Mesenchymal stem cell (in vitro differentiated cells and primary cell): Measurements from ENCODE around the gene VPS35L.
A peak's percentile ranks its signal among the peaks of the same experiment; 100 is the strongest.

Experiments used
- DNase-seq: peaks from one replicate; pipeline ENCODE4 v3.0.0-alpha.2; 2013
- H2AFZ ChIP-seq: one replicate; pipeline ENCODE4 v1.6.1; 2013; ENCODE audit warnings: low read depth, mild to moderate bottlenecking, control low read depth, inconsistent platforms, low read length, moderate library complexity
- H2AK5ac ChIP-seq: 2 replicates; pipeline ENCODE4 v1.6.1; 2013; ENCODE audit warnings: low read length, moderate library complexity, mild to moderate bottlenecking, inconsistent platforms; ENCODE audit not compliant: severe bottlenecking
- H2BK120ac ChIP-seq: one replicate; pipeline ENCODE4 v1.6.1; 2013; ENCODE audit warnings: low read depth, mild to moderate bottlenecking, inconsistent platforms, low read length, moderate library complexity
- H2BK12ac ChIP-seq, 2 experiments: one replicate each; pipeline ENCODE4 v1.6.1; 2013; ENCODE audit warnings: inconsistent platforms in 2 of 2, low read length in 2 of 2, mild to moderate bottlenecking in 2 of 2, moderate library complexity in 2 of 2, control low read depth in 1 of 2
- H2BK15ac ChIP-seq: one replicate; pipeline ENCODE4 v1.6.1; 2013; ENCODE audit warnings: mild to moderate bottlenecking, low read depth, inconsistent platforms; ENCODE audit not compliant: poor library complexity, severe bottlenecking
- H2BK5ac ChIP-seq: 2 replicates; pipeline ENCODE4 v1.6.1; 2013; ENCODE audit warnings: low read depth, mild to moderate bottlenecking, low read length, control low read depth, inconsistent platforms; ENCODE audit not compliant: poor library complexity, severe bottlenecking
- H3K14ac ChIP-seq, 2 experiments: one replicate each; pipeline ENCODE4 v1.6.1; 2013; ENCODE audit warnings: inconsistent platforms in 2 of 2, low read length in 2 of 2, control low read depth in 1 of 2, mild to moderate bottlenecking in 1 of 2, moderate library complexity in 1 of 2
- H3K18ac ChIP-seq, 2 experiments: one replicate each; pipeline ENCODE4 v1.6.1; 2013; ENCODE audit warnings: inconsistent platforms in 2 of 2, low read length in 2 of 2, control low read depth in 1 of 2, low read depth in 1 of 2, mild to moderate bottlenecking in 1 of 2
- H3K23ac ChIP-seq, 2 experiments: one replicate each; pipeline ENCODE4 v1.6.1; 2013; ENCODE audit warnings: inconsistent platforms in 2 of 2, low read length in 2 of 2, mild to moderate bottlenecking in 2 of 2, moderate library complexity in 2 of 2, control low read depth in 1 of 2
- H3K27ac ChIP-seq: 2 replicates; pipeline ENCODE4 v1.5.1; 2013; ENCODE audit warnings: mild to moderate bottlenecking, moderate library complexity, low read length, control low read depth, inconsistent platforms; ENCODE audit not compliant: poor library complexity, severe bottlenecking
- H3K27me3 ChIP-seq, 2 experiments: 2 replicates each; pipeline versions ENCODE4 v1.6.1 to v1.7.0; 2013; ENCODE audit warnings: low read length in 2 of 2, mild to moderate bottlenecking in 2 of 2, moderate library complexity in 2 of 2, control low read depth in 1 of 2, inconsistent platforms in 1 of 2; ENCODE audit not compliant: control insufficient read depth in 1 of 2, insufficient read depth in 1 of 2
- H3K36me3 ChIP-seq, 2 experiments: 2 replicates each; pipeline versions ENCODE4 v1.6.1 to v1.7.0; 2013; ENCODE audit warnings: low read length in 2 of 2, control low read depth in 1 of 2, inconsistent platforms in 1 of 2, low read depth in 1 of 2, mild to moderate bottlenecking in 1 of 2; ENCODE audit not compliant: insufficient read depth in 2 of 2, control insufficient read depth in 1 of 2
- H3K4ac ChIP-seq, 2 experiments: one replicate each; pipeline ENCODE4 v1.6.1; 2013; ENCODE audit warnings: inconsistent platforms in 2 of 2, low read length in 2 of 2, mild to moderate bottlenecking in 2 of 2, moderate library complexity in 2 of 2, control low read depth in 1 of 2, low read depth in 1 of 2
- H3K4me1 ChIP-seq: 2 replicates; pipeline ENCODE4 v1.6.1; 2013; ENCODE audit warnings: low read depth, low read length, control low read depth; ENCODE audit not compliant: control insufficient read depth, insufficient read depth
- H3K4me2 ChIP-seq: 2 replicates; pipeline ENCODE4 v1.6.1; 2013; ENCODE audit warnings: low read length, mild to moderate bottlenecking, inconsistent platforms; ENCODE audit not compliant: poor library complexity, severe bottlenecking
- H3K4me3 ChIP-seq, 2 experiments: 2 replicates each; pipeline versions ENCODE4 v1.5.1 to v1.7.0; 2013; ENCODE audit warnings: low read length in 2 of 2, mild to moderate bottlenecking in 2 of 2, control low read depth in 1 of 2, low read depth in 1 of 2; ENCODE audit not compliant: insufficient read depth in 1 of 2
- H3K79me1 ChIP-seq: replicated peaks from 2 replicates; pipeline ENCODE4 v1.6.1; 2013; ENCODE audit warnings: mild to moderate bottlenecking, control low read depth, low read length, inconsistent platforms; ENCODE audit not compliant: poor library complexity, severe bottlenecking
- H3K9ac ChIP-seq: 2 replicates; pipeline ENCODE4 v1.7.0; 2013; ENCODE audit warnings: mild to moderate bottlenecking, low read length, moderate library complexity
- H3K9me3 ChIP-seq: 2 replicates; pipeline ENCODE4 v1.7.0; 2013; ENCODE audit warnings: mild to moderate bottlenecking, low read length; ENCODE audit not compliant: control insufficient read depth
- H4K8ac ChIP-seq: one replicate; pipeline ENCODE4 v1.6.1; 2013; ENCODE audit warnings: inconsistent platforms, mild to moderate bottlenecking, low read length, moderate library complexity
- H4K91ac ChIP-seq: one replicate; pipeline ENCODE4 v1.6.1; 2013; ENCODE audit warnings: mild to moderate bottlenecking, low read length, inconsistent platforms
- WGBS: methylation state at CpG from one replicate; pipeline ENCODE4 v1.1.7; 2013; ENCODE audit warnings: mixed read lengths; 5-methylcytosine and 5-hydroxymethylcytosine counted together

VPS35L gene

GRCh38 chr16:19745286-19746010 lies 189.9 kb downstream of the VPS35L start:
- Histone ChIP-seq H3K9ac (peak overlapping the region; percentile 30), H3K9me3 (no peaks in the 10 kb centered on the region), H3K23ac (no peak overlapping the region), H3K14ac (no peak overlapping the region), H3K4me2 (no peak overlapping the region), H4K8ac (no peak overlapping the region), H2BK5ac (no peak overlapping the region), H3K79me1 (no peaks in the 10 kb centered on the region), H2BK15ac (no peak overlapping the region), H3K4me3 (peak overlapping the region in 1 of 2 experiments; percentile 14), H3K18ac (no peak overlapping the region), H3K27ac (no peak overlapping the region), H3K4ac (no peak overlapping the region), H2BK12ac (no peak overlapping the region), H2BK120ac (no peak overlapping the region), H3K4me1 (peaks cover 5% of the 10 kb centered on the region), H4K91ac (no peak overlapping the region), H3K36me3 (peaks cover 0 to 6% of the 10 kb centered on the region in 2 experiments), H3K27me3 (no peaks in the 10 kb centered on the region), H2AK5ac (no peak overlapping the region), H2AFZ (no peak overlapping the region)
- DNase-seq = no peak
- 80% methylated on average over 8 of the region's 9 CpGs for WGBS

GRCh38 chr16:19746561-19746960 lies 191.1 kb downstream of the VPS35L start:
- Histone ChIP-seq H4K91ac (no peak overlapping the region), H2BK5ac (no peak overlapping the region), H3K4me2 (no peak overlapping the region), H2BK120ac (no peak overlapping the region), H2BK12ac (no peak overlapping the region), H4K8ac (no peak overlapping the region), H3K9me3 (no peaks in the 10 kb centered on the region), H3K27ac (no peak overlapping the region), H3K4ac (no peak overlapping the region), H3K23ac (no peak overlapping the region), H2BK15ac (no peak overlapping the region), H3K27me3 (no peaks in the 10 kb centered on the region), H3K9ac (no peak overlapping the region), H2AK5ac (no peak overlapping the region), H3K79me1 (peaks cover 3% of the 10 kb centered on the region), H3K4me1 (peaks cover 9% of the 10 kb centered on the region), H3K18ac (no peak overlapping the region), H3K36me3 (peaks cover 0 to 6% of the 10 kb centered on the region in 2 experiments), H2AFZ (no peak overlapping the region), H3K14ac (no peak overlapping the region), H3K4me3 (no peak overlapping the region)
- 93% methylated on average over 2 of the region's 4 CpGs for WGBS
- no peak for DNase-seq

GRCh38 chr16:19748389-19749168 lies 193.1 kb downstream of the VPS35L start:
- 25% methylated on average over 1 of the region's 2 CpGs for WGBS
- peaks cover 3% of the 10 kb centered on the region for H3K79me1 ChIP-seq
- H2BK5ac ChIP-seq = no peak overlapping the region
- no peak overlapping the region for H3K4ac ChIP-seq
- H3K27ac ChIP-seq = peak overlapping the region; percentile 60
- no peak overlapping the region for H3K23ac ChIP-seq
- H3K18ac ChIP-seq = no peak overlapping the region
- H3K4me2 ChIP-seq = no peak overlapping the region
- no peak overlapping the region for H2BK15ac ChIP-seq
- no peak overlapping the region for H3K14ac ChIP-seq
- no peak overlapping the region for H2BK12ac ChIP-seq
- no peak overlapping the region for H4K8ac ChIP-seq
- no peak overlapping the region for H3K9ac ChIP-seq
- peak; percentile 15 for DNase-seq
- no peaks in the 10 kb centered on the region for H3K9me3 ChIP-seq
- no peaks in the 10 kb centered on the region for H3K36me3 ChIP-seq
- H3K4me3 ChIP-seq = no peak overlapping the region
- no peak overlapping the region for H2AK5ac ChIP-seq
- no peak overlapping the region for H4K91ac ChIP-seq
- H2BK120ac ChIP-seq = no peak overlapping the region
- H2AFZ ChIP-seq = no peak overlapping the region
- H3K4me1 ChIP-seq = peaks cover 14% of the 10 kb centered on the region
- no peaks in the 10 kb centered on the region for H3K27me3 ChIP-seq

GRCh38 chr16:19749571-19750080 lies 194.1 kb downstream of the VPS35L start:
- Histone ChIP-seq H2AK5ac (no peak overlapping the region), H3K4me3 (no peak overlapping the region), H3K18ac (no peak overlapping the region), H4K8ac (no peak overlapping the region), H2BK5ac (no peak overlapping the region), H3K4me1 (peaks cover 18% of the 10 kb centered on the region), H3K9me3 (no peaks in the 10 kb centered on the region), H2AFZ (no peak overlapping the region), H2BK12ac (no peak overlapping the region), H3K36me3 (no peaks in the 10 kb centered on the region), H3K23ac (no peak overlapping the region), H2BK120ac (no peak overlapping the region), H3K4me2 (no peak overlapping the region), H4K91ac (no peak overlapping the region), H2BK15ac (no peak overlapping the region), H3K79me1 (peaks cover 3% of the 10 kb centered on the region), H3K9ac (no peak overlapping the region), H3K27me3 (no peaks in the 10 kb centered on the region), H3K4ac (no peak overlapping the region), H3K14ac (no peak overlapping the region), H3K27ac (peak overlapping the region; percentile 60)
- no peak for DNase-seq
- 95% methylated on average over 2 of the region's 4 CpGs for WGBS
